OCI-LY3 (cell line): ENCODE results near the gene SRPK2.

ENCODE experiments used
- H2AFZ ChIP-seq: fragments of 200-600, 300-600 bp; shearing (Covaris generic); 2 replicates; pipeline ENCODE4 v1.6.0; 2014; ENCODE audit warnings: antibody characterized with exemption, low read depth, low read length
- H3K27ac ChIP-seq: fragments of 200-600, 300-600 bp; sonication (generic); 2 replicates; pipeline ENCODE4 v1.5.1; 2014; ENCODE audit warnings: mild to moderate bottlenecking, low read length, moderate library complexity, mixed read lengths
- H3K27me3 ChIP-seq: fragments of 200-600, 300-600 bp; sonication (generic); 2 replicates; pipeline ENCODE4 v1.6.1; 2014; ENCODE audit warnings: low read depth, low read length, mixed read lengths
- H3K36me3 ChIP-seq: fragments of 200-600, 300-600 bp; sonication (generic); replicated peaks from 2 replicates; pipeline ENCODE3; 2014; ENCODE audit warnings: low read depth, low read length, mixed read lengths
- H3K4me1 ChIP-seq: fragments of 300-600, 200-600 bp; sonication (generic); 2 replicates; pipeline ENCODE4 v1.6.1; 2014; ENCODE audit warnings: low read length, mixed read lengths
- H3K4me2 ChIP-seq: fragments of 200-600, 300-600 bp; sonication (generic); 2 replicates; pipeline ENCODE4 v1.6.1; 2014; ENCODE audit warnings: low read length, mixed read lengths
- H3K4me3 ChIP-seq: fragments of 300-600, 200-600 bp; sonication (generic); 2 replicates; pipeline ENCODE4 v1.5.1; 2014; ENCODE audit warnings: antibody characterized with exemption, mild to moderate bottlenecking, low read length, moderate library complexity
- H3K79me2 ChIP-seq: fragments of 300-600, 200-600 bp; shearing (Covaris generic); 2 replicates; pipeline ENCODE4 v1.6.1; 2014; ENCODE audit warnings: mild to moderate bottlenecking, low read length, mixed read lengths
- H3K9ac ChIP-seq: fragments of 300-600, 200-600 bp; shearing (Covaris generic); 2 replicates; pipeline ENCODE4 v1.6.0; 2014; ENCODE audit warnings: mild to moderate bottlenecking, low read length, moderate library complexity
- H3K9me3 ChIP-seq: fragments of 200-600, 300-600 bp; shearing (Covaris generic); 2 replicates; pipeline ENCODE4 v1.6.1; 2014; ENCODE audit warnings: low read length, mixed read lengths; ENCODE audit not compliant: insufficient read depth
- H4K20me1 ChIP-seq: fragments of 200-600, 300-600 bp; sonication (generic); 2 replicates; pipeline ENCODE4 v1.6.1; 2016; ENCODE audit warnings: low read length, mixed read lengths; ENCODE audit not compliant: insufficient read depth
- EZH2phosphoT487 ChIP-seq: fragments of 200-600 bp; shearing (Covaris generic); IDR thresholded peaks from 2 replicates; pipeline ENCODE4 v1.6.1; 2018; ENCODE audit warnings: antibody characterized with exemption, mixed run types, low read depth
- TF ChIP-seq, protein P1 (sequence below): fragments of 200-600, 300-600 bp; sonication (generic); IDR thresholded peaks from 2 replicates; pipeline ENCODE4 v1.5.1; 2014; ENCODE audit warnings: antibody characterized with exemption, low read length, low read depth

SRPK2 gene

DNA sequence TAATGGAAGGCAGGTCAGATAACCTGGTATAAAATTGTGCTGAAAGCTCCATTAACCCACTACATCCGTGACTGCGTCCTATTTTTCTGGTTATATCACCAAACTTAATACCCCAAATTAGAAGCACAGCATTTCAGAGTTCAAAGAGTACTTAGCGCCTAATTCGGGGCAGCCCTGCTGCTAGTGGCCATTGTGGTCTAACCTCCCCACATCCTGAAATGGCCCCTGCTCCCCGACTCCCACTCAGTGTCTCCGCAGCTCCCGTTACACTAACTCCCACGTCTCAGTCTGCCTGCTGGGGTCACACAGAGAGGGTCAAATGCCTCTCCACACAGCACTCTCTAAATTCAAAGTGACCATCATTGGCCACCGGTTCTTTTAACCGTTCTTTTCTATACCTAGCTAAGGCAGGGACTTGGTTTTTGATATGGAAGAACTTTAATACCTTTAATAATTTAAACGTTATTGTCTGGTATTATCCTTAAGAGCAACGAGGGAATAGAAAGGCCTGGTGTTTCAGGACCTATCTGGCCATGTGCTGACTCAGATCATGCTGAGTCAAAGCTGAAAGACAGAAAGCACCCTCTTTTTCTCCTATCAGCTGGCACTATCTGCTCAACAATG, 257.6 kb downstream of the SRPK2 start:
- Histone ChIP-seq H3K36me3 (no peaks in the 10 kb centered on the region), H3K9ac (peak overlapping the region; percentile 31; the same call in 1 of the 2 replicates), H3K27me3 (no peaks in the 10 kb centered on the region), H4K20me1 (no peaks in the 10 kb centered on the region), H3K4me3 (no peak overlapping the region), H3K79me2 (peaks cover 8% of the 10 kb centered on the region), H3K9me3 (no peaks in the 10 kb centered on the region), H2AFZ (no peak overlapping the region), H3K4me2 (peak overlapping the region; percentile 31), H3K4me1 (peaks cover 51% of the 10 kb centered on the region), H3K27ac (peak overlapping the region; percentile 29; the same call in 1 of the 2 replicates)
- TF ChIP-seq, protein P1, sequence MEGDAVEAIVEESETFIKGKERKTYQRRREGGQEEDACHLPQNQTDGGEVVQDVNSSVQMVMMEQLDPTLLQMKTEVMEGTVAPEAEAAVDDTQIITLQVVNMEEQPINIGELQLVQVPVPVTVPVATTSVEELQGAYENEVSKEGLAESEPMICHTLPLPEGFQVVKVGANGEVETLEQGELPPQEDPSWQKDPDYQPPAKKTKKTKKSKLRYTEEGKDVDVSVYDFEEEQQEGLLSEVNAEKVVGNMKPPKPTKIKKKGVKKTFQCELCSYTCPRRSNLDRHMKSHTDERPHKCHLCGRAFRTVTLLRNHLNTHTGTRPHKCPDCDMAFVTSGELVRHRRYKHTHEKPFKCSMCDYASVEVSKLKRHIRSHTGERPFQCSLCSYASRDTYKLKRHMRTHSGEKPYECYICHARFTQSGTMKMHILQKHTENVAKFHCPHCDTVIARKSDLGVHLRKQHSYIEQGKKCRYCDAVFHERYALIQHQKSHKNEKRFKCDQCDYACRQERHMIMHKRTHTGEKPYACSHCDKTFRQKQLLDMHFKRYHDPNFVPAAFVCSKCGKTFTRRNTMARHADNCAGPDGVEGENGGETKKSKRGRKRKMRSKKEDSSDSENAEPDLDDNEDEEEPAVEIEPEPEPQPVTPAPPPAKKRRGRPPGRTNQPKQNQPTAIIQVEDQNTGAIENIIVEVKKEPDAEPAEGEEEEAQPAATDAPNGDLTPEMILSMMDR: no peak

DNA sequence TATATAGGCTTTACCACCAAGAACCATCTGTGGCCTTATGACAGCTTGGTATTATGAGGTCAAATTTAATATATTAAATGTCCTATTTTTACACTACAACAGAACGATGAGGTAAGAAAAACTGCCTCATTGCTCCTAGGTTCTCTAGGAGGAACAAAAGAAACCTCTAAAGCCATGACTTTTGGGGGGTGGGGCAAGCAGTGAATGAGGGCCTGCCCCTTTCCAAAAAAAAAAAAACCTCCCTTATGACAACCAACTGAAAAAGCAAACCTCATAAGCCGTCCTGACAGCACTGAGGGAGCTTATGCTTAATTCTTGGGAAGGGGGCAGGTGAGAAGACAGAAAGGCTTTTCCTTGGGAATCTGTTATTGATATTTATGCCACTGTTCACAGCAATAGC, 258.1 kb downstream of the SRPK2 start:
- Histone ChIP-seq H3K27me3 (no peaks in the 10 kb centered on the region), H3K36me3 (no peaks in the 10 kb centered on the region), H3K4me3 (no peak overlapping the region), H3K27ac (no peak overlapping the region), H3K4me1 (peaks cover 56% of the 10 kb centered on the region), H3K4me2 (no peak overlapping the region), H3K9ac (no peak overlapping the region), H2AFZ (no peak overlapping the region), H3K9me3 (no peaks in the 10 kb centered on the region), H4K20me1 (no peaks in the 10 kb centered on the region), H3K79me2 (peaks cover 8% of the 10 kb centered on the region)
- no peak for TF ChIP-seq EZH2phosphoT487

DNA sequence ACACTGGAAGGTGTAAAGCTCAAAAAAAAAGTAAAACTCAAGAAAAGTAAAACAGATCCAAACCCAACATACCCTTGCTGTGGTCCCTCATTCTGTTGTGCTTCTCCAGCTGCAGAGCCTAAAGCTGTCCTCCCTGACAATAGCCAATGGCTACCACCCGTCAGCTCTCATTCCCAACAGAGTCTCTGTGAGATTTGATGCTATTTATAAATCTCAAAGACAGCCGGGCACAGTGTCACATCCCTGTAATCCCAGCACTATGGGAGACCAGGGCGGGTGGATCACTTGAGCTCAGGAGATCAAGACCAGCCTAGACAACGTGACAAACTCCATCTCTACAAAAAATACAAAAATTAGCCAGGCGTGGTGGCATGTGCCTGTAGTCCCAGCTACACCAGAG, 258.7 kb downstream of the SRPK2 start:
- Histone ChIP-seq H2AFZ (no peak overlapping the region), H3K4me3 (no peak overlapping the region), H3K27ac (no peak overlapping the region), H3K4me2 (no peak overlapping the region), H3K36me3 (no peaks in the 10 kb centered on the region), H3K79me2 (peaks cover 8% of the 10 kb centered on the region), H3K9me3 (no peaks in the 10 kb centered on the region), H4K20me1 (no peaks in the 10 kb centered on the region), H3K27me3 (no peaks in the 10 kb centered on the region), H3K9ac (no peak overlapping the region), H3K4me1 (peaks cover 62% of the 10 kb centered on the region)
- TF ChIP-seq EZH2phosphoT487: no peak

DNA sequence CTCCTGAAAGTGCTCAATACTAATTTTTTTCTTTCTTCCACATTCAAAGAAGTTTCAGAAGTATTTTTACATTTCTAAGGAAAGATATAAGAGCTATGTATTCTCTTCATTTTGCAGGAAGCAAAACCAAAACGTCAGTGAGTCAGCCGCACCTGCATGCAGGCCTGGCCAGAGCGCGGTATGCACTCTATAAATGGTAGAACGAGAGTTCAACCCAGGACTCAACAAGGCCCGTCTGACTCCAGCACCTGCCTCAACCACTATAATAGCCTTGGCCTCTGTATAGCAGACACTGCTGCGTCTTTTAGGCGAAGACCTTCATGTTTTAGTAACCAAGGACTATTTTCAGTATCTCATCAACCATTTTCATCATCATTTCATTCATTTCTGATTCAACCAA, 261.5 kb downstream of the SRPK2 start:
- Histone ChIP-seq H3K36me3 (no peaks in the 10 kb centered on the region), H3K4me1 (peaks cover 59% of the 10 kb centered on the region), H3K4me3 (peak overlapping the region; percentile 21; the same call in 1 of the 2 replicates), H3K27me3 (no peaks in the 10 kb centered on the region), H3K4me2 (peak overlapping the region; percentile 64), H3K27ac (peak overlapping the region; percentile 85), H3K9me3 (no peaks in the 10 kb centered on the region), H4K20me1 (no peaks in the 10 kb centered on the region), H3K79me2 (peaks cover 8% of the 10 kb centered on the region), H3K9ac (peak overlapping the region; percentile 53; the same call in 1 of the 2 replicates), H2AFZ (no peak overlapping the region)
- no peak for TF ChIP-seq EZH2phosphoT487
- TF ChIP-seq, protein P1: no peak

DNA sequence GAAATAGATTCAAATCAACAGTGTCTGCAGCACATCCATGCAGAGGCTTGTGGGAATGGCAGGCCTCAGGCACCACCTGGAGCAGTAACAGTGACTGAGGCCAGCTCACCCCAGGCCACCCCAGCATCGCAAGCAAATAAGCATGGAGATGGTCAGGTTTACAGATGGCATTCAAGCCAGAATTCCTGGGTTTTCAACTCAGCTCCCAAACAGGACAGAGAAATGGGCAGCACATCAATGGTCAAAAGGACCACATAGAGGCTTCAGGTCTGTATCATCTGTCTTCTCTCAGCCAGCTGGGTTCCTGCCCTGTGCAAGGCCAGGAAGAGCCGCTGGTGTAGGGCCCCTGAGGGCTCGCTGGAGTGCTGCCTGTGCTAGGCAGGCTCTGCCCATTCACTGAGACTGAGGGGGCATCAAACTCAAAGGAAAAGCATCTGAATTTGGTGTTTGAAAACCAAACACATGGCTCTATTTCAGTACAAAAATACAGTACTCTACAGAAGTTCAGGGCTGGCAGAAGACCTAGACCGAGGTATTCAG, 262.2 kb downstream of the SRPK2 start:
- Histone ChIP-seq H2AFZ (no peak overlapping the region), H3K4me2 (peak overlapping the region; percentile 64), H3K36me3 (no peaks in the 10 kb centered on the region), H3K79me2 (peaks cover 8% of the 10 kb centered on the region), H4K20me1 (no peaks in the 10 kb centered on the region), H3K9me3 (no peaks in the 10 kb centered on the region), H3K27me3 (no peaks in the 10 kb centered on the region), H3K4me3 (peak overlapping the region; percentile 21; the same call in 1 of the 2 replicates), H3K9ac (peak overlapping the region; percentile 53; the same call in 1 of the 2 replicates), H3K27ac (peak overlapping the region; percentile 85), H3K4me1 (peaks cover 52% of the 10 kb centered on the region)
- TF ChIP-seq, protein P1: no peak
- TF ChIP-seq EZH2phosphoT487: no peak
